IPS-18c (cell line): ENCODE measurements around the gene H1-8.
"Not testable (repeated sequence)": the region's sequence is repeated elsewhere in the genome, so short reads cannot be mapped to it uniquely, and the experiment has no call there.

ENCODE experiments used
- H3K4me3 ChIP-seq: 2 replicates; pipeline ENCODE4 v1.7.0; 2013; ENCODE audit warnings: low read depth, mild to moderate bottlenecking, low read length, moderate library complexity; ENCODE audit not compliant: insufficient read depth
- H3K9me3 ChIP-seq: one replicate; pipeline ENCODE4 v1.6.1; 2013; ENCODE audit warnings: mild to moderate bottlenecking, low read length, moderate library complexity; ENCODE audit not compliant: control insufficient read depth, insufficient read depth

Gene H1-8

DNA sequence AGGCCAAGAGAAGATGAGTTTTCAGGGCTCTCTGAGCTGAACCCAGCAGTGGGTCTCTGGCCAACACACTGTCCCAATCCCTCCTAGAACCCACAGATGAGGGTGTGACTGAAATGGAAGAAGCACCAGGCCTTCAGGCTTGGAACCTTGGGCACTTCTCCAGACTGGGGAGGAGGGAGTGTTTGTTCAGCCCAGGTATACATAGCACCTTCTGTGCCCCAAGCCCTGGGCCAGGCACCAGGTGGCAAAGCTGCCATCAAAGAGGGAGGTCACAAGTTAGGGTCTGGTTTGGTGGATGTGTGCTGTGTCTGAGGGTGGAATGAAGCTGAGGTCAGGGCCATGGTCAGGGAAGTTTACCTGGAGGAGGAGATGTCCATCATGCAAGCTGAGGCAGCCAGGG is 30.4 kb upstream of the H1-8 start:
- no peaks in the 10 kb centered on the region for H3K9me3 ChIP-seq
- no peak overlapping the region for H3K4me3 ChIP-seq

GRCh38 chr3:129513705-129514104 is 29.3 kb upstream of the H1-8 start:
- no peak overlapping the region for H3K4me3 ChIP-seq
- no peaks in the 10 kb centered on the region for H3K9me3 ChIP-seq

DNA sequence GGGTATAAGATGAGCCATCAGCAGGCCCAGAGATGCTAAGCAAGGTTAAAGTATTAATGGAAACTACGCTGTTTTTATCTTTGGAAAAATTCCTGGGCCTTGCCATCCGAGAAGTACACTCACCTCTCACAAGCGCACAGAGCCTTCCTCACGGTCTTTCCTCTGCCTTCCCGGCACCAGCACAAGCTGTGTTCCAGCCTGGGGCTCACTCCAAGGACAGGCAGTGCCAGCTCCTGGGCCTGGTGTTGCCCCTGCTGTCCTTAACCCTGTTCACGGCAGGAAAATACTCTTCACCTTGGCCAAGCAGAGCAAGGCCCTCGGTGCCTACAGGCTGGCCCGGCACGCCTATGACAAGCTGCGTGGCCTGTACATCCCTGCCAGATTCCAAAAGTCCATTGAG is 28.9 kb upstream of the H1-8 start:
- no peak overlapping the region for H3K4me3 ChIP-seq
- no peaks in the 10 kb centered on the region for H3K9me3 ChIP-seq

DNA sequence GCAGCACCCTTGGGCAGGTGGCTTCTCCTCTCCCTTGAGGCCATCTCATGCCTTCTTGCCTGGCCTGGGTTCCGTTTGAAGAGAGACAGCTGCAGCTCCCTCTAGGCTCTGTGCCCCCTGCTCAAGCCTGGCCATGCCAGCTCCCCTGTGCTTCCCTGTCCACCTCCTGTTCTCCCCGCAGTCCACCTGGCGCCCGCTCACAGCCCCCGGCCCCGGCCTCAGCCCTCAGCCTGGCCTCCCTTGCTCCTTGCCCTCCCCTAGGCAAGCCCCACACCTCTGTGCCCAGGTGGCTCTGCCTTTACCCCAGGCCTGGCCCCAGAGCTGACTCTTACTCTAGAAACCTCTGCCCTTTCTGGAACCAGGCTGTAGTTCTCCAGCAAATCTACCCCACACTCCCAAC is 28.4 kb upstream of the H1-8 start:
- H3K4me3 ChIP-seq: no peak overlapping the region
- no peaks in the 10 kb centered on the region for H3K9me3 ChIP-seq

GRCh38 chr3:129515108-129515820 is 27.7 kb upstream of the H1-8 start:
- not testable (repeated sequence) for H3K4me3 ChIP-seq, H3K9me3 ChIP-seq

GRCh38 chr3:129515821-129516432 is 27.0 kb upstream of the H1-8 start:
- not testable (repeated sequence) for H3K4me3 ChIP-seq, H3K9me3 ChIP-seq

- H3K4me3 ChIP-seq: no peak overlapping the region
- H3K9me3 ChIP-seq: no peaks in the 10 kb centered on the region
Measured at GRCh38 chr3:129517516-129517915, 25.5 kb upstream of the H1-8 start.

GRCh38 chr3:129518038-129518561 is 24.9 kb upstream of the H1-8 start:
- H3K4me3 ChIP-seq: no peak overlapping the region
- H3K9me3 ChIP-seq: no peaks in the 10 kb centered on the region

- H3K9me3 ChIP-seq: no peaks in the 10 kb centered on the region
- H3K4me3 ChIP-seq: no peak overlapping the region
Measured at GRCh38 chr3:129518581-129518980, 24.4 kb upstream of the H1-8 start.

- Histone ChIP-seq H3K4me3 (no peak overlapping the region), H3K9me3 (peaks cover 4% of the 10 kb centered on the region)
Measured at GRCh38 chr3:129519449-129519848, 23.5 kb upstream of the H1-8 start.

DNA sequence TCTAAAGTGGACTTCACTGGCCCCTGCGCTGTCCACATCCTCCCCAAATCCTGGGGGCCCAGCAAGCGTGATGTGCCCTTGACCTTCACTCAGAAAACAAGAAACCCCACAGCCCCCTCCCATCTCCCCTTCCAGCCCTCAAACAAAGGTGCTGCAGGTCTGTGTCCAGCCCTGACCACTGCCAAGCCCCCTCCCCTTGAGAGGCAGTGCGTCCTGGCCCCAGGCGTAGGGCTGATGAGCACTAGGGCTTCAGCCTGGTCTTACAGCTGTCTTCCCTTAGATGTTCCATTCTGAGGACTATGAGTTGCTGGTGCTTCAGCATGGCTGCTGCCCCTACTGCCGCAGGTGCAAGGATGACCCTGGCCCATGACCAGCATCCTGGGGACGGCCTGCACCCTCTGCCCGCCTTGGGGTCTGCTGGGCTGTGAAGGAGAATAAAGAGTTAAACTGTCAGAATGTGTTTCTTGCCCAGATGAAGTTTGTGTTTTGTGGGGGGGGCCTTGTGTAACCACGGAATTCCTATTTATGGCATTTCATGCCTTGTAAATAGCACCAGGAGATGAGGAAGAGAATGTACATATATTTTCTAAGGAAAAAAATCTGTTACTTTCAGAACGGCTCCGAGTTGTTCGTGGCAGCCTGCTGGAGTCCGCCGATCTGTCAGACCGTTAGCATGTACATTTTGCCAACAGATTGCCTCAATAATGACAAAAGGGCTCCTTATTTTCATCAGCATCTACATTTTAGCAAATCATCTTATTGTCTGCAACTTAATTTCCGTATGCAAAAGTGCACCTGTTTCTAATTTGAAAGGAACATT is 22.9 kb upstream of the H1-8 start:
- H3K9me3 ChIP-seq: peaks cover 4% of the 10 kb centered on the region
- H3K4me3 ChIP-seq: no peak overlapping the region

GRCh38 chr3:129520960-129521359 is 22.0 kb upstream of the H1-8 start:
- no peak overlapping the region for H3K4me3 ChIP-seq
- H3K9me3 ChIP-seq: peaks cover 4% of the 10 kb centered on the region

- H3K9me3 ChIP-seq: peaks cover 4% of the 10 kb centered on the region
Measured at GRCh38 chr3:129521611-129522010, 21.4 kb upstream of the H1-8 start.

GRCh38 chr3:129522953-129523352 is 20.0 kb upstream of the H1-8 start:
- Histone ChIP-seq H3K9me3 (peaks cover 4% of the 10 kb centered on the region), H3K4me3 (no peak overlapping the region)

More at GRCh38 chr3:129521611-129522010, 21.4 kb upstream of the H1-8 start:
- no peak overlapping the region for H3K4me3 ChIP-seq

DNA sequence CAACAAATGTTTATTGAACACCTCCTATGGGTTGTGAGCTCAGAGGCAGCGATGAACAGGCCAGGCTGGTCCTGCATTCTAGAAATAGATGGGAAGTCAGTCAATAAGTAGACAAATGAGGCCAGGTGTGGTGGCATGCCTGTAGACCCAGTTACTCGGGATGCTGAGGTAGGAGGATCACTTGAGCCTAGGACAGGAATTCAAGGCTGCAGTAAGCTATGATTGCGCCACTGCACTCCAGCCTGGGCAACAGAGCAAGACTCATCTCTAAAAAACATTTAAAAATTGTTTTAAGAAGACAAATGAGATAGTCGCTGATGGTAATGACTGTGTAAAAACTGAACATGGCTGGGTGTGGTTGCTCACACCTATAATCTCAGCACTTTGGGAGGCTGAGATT is 18.9 kb upstream of the H1-8 start:
- no peak overlapping the region for H3K4me3 ChIP-seq
- H3K9me3 ChIP-seq: peaks cover 4% of the 10 kb centered on the region

GRCh38 chr3:129525341-129525968 is 17.5 kb upstream of the H1-8 start:
- Histone ChIP-seq H3K4me3 (no peak overlapping the region), H3K9me3 (peaks cover 4% of the 10 kb centered on the region)

DNA sequence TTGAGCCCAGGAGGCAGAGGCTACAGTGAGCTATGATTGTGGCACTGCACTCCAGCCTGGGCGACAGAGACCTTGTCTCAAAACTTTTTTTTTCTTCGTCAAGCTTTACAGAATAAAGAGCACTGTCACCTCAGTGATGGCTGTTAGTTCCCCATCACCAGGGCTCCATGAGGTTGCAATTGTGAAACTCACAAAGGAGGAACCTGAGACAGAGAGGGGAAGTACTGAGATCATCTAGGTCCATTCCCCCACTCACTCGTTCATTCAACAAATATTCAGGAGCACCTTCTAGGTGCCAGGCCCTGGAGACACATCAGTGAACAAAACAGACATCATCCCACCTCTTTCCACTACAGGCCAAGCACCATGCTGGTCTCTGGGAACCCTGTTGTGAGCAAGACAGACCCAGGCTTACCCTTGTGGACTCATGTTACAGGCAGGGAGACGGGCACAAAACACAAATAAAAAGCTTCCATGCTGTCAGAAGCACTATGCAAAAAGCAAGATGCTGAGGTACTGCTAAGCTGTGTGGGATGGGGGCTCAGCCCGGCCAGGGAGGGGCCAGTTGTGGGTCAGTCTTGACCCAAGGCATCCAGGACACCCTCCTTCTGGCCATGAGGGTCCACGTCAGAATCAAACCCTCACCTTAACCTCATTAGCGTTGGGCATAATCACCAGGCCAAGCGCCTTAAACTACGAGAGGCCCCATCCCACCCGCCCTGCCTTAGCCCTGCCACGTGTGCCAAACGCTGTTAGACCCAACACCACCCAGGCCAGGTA is 16.7 kb upstream of the H1-8 start:
- peaks cover 4% of the 10 kb centered on the region for H3K9me3 ChIP-seq
- no peak overlapping the region for H3K4me3 ChIP-seq
